T-helper 1 cell (primary cell): ENCODE data around the gene RPS6KA1.
"Not testable (repeated sequence)": the region's sequence is repeated elsewhere in the genome, so short reads cannot be mapped to it uniquely, and the experiment has no call there.

Source experiments
- DNase-seq, 5 donors: peaks; one replicate each; pipeline ENCODE4 v3.0.0-alpha.2; 2012 to 2020

The RPS6KA1 gene

DNA sequence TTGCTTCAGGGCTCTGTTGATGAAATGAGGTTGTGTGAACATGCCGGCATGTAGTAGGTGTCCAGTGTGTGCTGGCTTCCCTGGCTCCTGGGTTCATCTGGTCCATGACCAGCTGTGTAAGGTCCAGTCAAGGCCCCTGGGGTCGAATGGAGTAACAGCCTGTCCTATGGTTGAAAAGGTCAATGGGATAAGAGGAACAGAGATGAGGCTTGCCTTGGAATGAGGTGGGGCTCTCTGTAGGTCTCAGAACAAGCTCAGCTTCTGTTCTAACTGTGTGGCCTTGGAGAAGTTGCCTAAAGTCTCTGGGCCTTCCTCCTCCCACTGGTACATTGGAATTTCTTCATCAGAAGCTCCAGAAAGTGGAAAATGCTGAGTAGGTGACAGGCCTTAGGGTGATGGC lies 26.6 kb downstream of the RPS6KA1 start:
- DNase-seq, result no peak

DNA sequence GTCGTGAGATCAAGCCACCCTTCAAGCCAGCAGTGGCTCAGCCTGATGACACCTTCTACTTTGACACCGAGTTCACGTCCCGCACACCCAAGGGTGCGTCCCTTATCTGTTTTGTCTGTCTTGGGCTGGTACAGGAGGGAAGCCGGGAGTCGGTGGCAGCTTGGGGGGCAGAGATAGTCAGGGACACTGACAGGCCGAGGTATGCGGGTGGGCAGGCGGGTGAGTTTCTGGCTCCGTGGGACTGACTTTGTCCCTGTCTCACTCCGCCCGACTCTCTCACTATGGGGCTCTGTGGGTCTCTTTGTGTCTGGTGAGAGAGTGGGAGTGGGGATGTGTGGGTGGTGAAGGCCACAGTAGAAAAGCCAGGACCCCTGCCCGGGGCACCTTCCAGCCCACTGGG lies 27.4 kb downstream of the RPS6KA1 start:
- DNase-seq, result no peak

DNA sequence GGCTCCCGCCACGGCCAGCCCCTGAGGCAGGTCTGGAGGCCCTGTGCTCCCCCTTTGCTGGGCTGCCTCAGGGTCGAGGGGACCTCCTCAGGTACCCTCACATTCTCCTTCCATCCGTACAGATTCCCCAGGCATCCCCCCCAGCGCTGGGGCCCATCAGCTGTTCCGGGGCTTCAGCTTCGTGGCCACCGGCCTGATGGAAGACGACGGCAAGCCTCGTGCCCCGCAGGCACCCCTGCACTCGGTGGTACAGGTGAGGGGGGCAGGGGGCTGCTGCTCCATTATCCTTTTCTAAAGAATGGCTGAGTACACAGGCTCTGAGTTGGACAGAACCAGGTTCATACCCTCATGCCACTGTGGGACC lies 29.1 kb downstream of the RPS6KA1 start:
- no peak for DNase-seq

DNA sequence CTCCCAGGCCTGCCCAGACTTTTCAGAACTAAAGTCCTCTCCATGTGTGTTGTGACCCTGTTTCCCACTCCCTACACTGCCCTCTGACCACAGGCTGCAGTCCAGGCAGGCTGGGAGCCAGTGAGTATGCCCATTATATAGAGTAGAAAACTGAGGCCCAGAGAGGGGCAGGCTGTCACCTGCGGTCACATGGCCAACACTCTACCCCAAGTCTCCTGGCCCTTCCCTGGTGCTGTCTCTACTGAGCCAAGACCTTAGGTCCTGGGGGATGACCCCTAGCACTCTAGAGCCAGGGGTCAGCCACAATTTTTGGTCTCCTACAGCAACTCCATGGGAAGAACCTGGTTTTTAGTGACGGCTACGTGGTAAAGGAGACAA lies 30.8 kb downstream of the RPS6KA1 start:
- DNase-seq, result no peak

DNA sequence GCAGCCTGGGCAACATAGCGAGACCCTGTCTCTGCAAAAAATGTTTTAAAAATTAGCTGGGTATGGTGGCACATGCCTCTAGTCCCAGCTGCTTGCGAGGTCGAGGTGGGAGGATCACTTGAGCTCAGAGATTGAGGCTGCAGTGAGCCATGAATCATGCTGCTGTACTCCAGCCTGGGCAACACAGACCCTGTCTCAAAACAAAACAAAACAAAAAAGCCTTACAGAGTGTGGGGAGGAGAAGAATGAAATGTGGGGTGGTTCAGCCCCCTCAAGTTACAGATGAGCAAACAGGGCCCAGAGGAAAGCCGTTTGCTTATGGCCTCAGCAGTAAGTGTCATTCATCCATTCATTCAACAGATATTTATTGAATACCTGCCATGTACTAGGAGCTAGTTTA lies 40.7 kb downstream of the RPS6KA1 start:
- no peak for DNase-seq

DNA sequence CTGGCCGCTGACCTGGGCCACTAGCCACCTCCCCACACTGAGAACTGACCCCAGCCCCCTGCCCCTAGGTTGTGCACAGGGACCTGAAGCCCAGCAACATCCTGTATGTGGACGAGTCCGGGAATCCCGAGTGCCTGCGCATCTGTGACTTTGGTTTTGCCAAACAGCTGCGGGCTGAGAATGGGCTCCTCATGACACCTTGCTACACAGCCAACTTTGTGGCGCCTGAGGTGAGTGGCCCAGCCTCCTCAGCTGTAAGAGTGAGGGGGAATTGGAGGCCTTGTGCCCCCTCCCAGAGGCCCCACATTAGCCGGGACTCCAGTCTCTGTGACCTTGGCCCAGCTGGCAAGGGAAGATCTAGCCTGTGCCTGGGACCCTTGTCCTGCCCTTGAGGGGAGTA lies 41.8 kb downstream of the RPS6KA1 start:
- no peak for DNase-seq

DNA sequence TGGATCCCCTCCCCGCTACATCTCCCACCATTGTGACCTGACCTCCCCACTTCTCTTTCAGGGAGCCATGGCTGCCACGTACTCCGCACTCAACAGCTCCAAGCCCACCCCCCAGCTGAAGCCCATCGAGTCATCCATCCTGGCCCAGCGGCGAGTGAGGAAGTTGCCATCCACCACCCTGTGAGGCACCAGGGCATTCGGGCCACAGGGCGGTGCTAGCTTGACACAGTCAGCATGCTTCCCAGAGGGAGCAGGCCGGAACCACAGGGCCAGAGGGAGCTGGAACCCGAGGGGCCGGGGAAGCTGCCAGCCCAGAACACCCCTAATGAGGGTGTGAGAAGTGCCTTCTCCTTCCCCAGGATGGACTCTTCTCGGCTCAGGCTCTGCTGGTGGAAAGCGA lies 44.5 kb downstream of the RPS6KA1 start:
- DNase-seq, result no peak

DNA sequence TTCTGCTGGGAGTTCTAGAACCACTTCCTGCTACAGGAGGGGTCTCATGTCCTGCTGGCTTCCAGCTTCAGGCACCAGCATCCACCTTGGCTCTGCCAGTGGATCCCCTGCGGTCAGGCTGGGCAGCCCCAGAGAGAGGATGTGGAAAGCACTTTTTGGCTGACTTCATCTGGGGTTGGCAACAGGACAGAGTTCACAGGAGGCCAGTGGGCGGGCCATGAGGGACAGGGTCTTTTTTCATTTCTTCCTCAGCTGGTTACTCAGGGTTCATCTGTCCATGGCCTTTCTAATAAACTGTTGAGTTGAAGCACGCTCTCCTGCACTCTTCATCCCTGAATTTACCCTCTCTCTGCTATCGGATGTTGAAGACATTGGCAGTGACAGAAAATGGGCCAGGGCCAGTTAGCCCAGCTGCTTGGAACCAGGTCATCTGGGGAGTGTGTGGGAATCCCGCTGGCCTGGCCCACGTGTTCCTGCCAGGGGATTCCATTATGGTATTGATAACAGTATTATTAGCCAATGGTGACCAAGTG lies 45.2 kb downstream of the RPS6KA1 start:
- DNase-seq, result no peak

DNA sequence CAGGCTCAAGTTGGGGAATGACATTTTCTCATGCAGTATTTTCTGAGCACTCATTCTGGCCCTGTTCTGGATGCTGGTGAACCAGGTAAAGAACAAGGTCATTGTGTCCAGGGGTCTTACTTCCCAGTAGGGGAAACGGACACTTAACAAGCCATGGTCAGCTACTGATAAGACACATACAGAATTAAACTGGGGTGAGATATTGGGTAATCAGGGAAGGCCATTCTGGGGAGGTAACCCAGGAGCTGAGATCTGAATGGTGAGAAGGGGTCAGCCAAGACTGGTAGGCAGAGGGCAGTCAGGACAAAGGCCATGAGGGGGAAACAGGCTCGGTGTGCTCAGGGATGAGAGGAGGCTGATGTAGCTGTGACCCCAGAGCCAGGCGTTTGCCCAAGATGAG lies 45.8 kb downstream of the RPS6KA1 start:
- DNase-seq, result no peak

DNA sequence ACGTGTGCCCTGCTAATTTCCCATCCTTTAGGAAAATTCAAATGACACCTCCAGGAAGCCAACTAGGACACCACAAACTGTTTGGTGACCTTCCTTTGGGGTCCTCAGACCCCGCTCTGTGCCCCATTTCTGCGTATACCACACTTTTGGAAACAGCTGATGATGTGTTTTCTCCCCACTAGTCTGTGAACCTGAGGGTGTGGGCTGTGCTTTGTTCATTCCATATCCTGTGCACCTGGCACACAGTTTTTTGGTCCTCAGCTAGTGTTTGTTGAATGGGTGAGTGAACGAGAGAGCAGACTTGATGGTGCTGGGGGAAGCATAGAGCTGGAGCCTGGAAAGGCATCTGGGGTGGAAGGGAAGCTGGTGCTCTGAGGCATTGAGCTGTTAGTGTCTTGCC lies 48.6 kb downstream of the RPS6KA1 start:
- no peak for DNase-seq

DNA sequence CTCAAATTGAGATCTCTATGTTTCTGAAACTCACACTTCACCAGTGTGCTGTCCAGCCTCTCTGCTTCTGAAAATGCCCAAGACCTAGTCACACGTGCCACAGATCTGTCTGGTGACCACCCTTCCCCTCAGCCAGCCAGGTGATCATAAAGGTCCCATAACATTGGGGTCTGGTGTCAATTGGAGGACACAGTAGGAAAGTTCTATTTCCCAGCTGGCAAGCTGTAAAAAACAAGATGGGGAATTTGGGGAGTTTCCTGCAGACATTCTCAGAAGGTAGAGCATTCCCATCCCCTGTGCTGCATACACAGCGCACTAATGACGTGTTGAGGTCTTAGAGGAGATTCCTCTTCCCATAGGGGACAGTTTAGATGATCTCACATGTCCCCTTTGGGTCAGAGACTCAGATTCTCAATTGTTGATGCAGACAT lies 50.1 kb downstream of the RPS6KA1 start:
- DNase-seq, result no peak

DNA sequence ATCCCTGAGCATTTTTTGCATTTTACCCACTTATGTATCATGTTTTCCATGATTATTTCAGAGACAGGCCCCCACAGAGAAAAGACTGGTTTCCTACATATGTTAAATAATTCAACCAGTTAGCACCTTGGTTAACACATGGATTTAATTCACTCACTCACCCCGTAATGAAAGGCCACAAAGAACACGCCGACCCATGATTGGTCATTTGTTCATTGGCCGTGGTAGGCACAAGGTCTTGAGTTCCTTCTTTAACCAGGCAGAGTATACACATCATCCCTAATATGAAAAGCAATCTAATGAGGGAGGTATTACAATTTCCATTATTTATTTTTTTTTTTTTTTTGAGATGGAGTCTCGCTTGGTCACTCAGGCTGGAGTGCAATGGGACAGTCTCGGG lies 50.6 kb downstream of the RPS6KA1 start:
- DNase-seq, result no peak

DNA sequence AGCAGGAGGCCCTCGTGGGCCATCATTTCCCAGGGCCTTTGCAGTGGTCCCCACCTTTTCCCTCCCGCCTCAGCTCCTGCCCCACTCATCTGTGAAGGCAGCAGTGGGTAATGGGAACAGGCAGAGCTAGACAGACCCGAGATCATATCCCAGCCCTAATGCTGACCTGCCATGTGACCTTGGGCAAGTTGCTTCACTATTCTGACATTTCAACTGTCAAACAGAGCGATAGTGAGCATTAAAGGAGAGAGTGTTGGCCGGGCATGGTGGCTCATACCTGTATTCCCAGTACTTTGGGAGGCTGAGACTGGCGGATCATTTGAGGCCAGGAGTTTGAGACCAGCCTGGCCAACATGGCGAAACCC lies 51.7 kb downstream of the RPS6KA1 start:
- no peak for DNase-seq

DNA sequence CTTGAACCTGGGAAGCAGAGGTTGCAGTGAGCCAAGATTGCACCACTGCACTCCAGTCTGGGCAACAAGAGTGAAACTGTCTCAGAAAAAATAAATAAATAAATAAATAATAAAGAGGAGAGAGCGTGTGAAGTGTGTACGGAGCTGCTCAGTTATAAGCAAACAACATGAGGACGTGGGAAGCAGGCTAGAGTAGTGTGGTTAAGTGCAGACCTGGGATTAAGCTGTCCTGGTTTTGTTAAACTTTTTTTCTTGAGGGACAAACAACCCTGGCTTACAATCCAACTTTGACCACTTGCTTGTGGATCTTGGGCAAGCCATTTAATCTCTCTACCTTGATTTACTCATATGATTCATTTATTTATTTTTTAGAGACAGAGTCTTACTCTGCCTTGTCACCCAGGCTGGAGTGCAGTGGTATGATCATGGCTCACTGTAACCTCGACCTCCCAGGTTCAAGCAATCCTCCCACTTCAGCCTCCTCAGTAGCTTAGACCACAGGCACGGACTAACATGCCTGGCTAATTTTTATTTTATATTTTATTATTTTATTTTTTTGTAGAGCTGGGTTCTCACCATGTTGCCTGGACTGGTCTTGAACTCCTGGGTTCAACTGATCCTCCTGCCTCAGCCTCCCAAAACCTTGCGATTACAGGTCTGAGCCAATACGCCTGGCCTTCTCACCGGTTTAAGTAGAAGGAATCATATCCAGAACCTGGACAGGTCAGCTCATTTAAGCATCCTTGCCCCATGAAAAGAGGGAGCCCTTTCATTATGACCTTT lies 52.7 kb downstream of the RPS6KA1 start:
- DNase-seq, result no peak

DNA sequence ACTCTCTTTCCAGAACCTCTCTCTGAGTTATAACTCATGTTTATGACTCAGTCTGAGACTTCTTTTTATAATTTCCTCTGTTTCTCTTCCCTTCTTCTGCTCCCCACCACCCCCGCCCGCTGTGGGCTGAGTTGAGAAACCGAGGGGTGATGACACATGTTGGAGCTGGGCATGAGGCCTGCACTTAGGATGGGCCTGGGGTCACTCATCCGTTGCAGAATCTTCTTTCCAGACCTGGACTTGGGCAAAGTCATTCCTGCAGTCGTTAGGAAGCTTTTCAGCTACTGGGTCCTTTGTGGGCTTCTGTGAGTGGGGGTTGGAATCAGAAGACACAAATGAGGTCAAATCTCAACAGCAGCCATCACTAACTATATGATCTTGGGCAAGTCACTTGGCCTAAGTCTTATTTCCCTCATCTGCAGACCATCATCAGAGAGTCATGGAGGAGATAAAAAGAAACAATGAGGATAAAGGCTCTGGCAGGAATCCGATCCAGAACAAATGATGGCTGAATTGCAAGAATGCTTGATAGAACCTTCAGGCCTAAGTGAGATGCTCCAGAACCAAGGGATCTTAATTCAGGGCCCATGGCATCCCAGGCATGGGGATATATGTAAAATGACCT lies 53.4 kb downstream of the RPS6KA1 start:
- peak in 1 of 5 donors; percentile 77 for DNase-seq

DNA sequence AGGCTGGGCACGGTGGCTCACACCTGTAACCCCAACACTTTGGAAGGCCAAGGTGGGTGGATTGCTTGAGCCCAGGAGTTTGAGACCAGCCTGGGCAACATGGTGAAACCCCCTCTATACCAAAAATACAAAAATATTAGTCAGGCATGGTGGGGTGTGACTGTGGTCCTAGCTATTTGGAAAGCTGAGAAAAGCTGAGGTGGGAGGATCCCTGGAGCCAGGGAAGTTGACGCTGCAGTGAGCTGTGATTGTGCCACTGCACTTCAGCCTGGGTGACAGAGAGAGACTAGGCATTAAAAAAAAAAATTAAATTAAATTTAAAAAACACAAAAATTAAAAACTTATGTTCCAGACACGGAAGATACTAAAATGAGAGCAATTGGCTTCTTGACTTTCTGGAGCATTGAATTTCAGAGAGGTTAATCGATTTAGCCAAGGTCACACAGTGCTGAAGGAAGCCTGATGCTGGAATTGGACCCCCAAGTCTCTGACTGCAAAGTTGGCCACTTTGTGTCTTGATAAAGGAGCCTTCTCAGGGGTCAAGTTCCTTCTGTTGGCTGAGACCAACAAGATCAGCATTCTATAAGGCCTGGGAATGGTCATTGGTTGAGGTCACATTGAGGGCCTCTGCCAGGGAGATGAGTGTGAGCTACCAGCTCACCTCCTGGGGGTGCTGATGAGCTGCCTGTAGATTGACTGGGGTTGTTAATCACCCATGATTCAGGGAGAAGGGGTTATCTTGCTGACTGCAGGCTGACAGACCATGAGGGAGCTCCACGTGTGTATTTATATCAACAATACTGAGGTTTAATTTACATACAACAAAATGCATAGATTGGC lies 54.3 kb downstream of the RPS6KA1 start:
- DNase-seq, result peak in 1 of 5 donors; percentile 49

DNA sequence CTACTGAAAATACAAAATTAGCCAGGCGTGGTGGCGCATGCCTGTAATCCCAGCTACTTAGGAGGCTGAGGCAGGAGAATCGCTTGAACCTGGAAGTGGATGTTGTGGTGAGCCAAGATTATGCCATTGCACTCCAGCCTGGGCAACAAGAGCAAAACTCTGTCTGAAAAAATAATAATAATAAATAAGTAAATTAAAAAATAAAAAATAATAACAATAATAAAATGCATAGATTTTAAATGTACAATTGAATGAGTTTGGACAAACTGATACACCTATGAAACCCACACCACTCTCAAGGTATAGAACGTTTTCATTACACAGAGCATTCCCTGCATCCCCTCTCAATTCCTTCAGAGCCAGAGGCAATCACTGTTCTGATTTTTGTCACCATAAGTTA lies 55.0 kb downstream of the RPS6KA1 start:
- not testable (repeated sequence) for DNase-seq

DNA sequence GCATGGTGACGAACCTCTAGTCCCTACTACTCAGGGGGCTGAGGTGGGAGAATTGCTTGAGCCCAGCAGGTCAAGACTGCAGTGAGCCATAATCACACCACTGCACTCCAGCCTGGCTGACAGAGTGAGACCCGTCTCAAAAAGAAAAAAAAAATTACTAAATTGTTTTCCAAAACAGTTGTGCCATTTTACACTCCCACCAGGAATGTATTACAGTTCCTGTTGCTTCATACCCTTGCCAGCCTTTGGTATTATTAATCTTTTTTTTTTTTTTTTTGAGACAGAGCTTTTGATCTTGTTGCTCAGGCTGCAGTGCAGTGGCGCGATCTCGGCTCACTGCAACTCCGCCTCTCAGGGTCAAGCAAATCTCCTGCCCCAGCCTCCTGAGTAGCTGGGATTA lies 55.9 kb downstream of the RPS6KA1 start:
- no peak for DNase-seq

DNA sequence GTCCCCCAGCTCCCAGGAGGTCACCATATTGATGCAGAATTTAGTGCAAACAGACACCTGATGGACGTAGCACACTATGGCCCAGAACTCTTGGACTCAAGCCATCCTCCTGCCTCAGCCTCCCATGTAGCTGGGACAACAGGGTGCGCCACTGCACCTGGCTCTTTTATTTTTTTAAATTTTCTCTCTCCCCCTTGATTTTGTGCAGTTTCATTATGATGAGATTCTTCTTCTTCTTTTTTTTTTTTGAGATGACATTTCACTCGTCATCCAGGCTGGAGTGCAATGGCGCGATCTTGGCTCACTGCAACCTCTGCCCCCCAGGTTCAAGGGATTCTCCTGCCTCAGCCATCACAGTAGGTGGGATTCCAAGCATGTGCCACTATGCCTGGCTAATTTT lies 63.8 kb downstream of the RPS6KA1 start:
- DNase-seq, result no peak

DNA sequence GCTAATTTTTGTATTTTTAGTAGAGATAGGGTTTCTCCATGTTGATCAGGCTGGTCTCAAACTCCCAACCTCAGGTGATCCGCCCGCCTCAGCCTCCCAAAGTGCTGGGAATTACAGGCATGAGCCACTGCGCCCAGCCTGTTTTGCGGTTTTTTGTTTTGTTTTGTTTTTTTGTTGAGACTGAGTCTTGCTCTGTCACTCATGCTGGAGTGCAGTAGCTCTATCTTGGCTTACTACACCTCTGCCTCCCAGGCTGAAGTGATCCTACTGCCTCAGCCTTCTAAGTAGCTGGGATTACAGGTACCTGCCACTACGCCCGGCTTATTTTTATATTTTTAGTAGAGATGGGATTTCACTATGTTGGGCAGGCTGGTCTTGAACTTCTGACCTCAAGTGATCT lies 65.0 kb downstream of the RPS6KA1 start:
- not testable (repeated sequence) for DNase-seq

DNA sequence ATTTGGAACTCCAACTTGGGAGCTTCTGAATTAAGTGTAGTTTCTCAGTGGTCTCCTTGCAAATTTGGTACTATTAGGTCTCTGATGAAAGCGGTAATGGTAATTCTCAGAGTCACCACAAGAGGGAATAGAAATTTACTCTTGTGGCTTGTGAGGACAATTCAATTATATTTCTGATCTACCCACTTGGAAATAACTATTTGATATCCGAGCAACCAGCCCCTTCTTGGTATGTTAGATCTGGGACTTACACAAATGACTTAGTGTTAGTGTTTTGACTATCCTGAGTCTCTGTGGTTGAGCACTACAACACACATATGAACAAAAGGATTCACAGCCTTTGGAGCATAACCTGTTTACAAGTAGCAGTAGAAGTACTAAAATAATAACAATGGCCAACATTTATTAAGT lies 68.1 kb downstream of the RPS6KA1 start:
- DNase-seq, result peak in 1 of 5 donors; percentile 60

DNA sequence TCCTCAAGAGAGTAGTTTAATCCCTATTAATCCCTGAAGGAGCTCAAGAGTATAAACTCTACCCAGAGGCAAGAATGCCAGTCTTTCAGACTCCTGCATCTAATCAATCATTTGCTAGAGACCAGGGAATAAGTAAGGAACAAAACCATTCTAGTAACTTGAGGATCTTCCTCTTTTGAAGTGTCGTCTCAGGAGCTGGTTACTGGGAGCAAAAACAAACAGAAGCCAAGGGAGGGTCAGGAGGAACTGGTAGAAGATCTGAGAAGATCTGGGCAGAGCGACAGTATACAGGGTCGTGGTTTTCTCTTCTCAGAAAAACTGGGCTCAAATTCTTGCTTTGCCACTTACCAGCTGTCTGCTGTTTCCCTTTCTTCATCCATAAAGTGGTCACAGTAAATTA lies 69.3 kb downstream of the RPS6KA1 start:
- DNase-seq, result no peak

DNA sequence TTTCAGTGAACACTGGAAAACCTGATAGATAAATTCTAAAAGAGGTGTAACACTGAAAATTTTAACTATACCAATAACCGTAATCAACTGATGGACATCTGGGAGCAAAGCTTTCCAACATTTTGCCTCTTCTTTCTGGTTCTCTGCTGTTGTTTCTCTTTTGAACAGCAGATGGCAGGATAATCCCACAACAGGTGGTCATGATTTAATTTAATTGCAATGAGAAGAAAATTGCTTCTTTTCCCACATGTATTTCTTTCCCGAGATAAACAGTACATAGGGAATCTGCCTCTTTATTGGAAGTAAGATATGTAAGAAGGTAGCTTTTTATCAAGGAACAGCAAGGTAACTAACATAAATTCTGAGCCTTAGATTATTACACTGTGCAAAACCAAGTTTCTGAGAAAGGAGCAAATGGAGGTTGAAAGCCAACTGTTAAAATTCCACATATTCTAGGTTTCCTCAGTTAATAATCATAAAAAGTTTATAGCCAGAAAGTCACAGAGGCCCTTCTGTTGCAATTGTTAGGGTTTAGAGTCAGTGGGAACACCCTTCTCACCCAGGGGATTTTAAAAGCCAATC lies 72.9 kb downstream of the RPS6KA1 start:
- peak in 3 of 5 donors; percentile 21 to 70 (median 39) for DNase-seq
